Liver (tissue), 9 donors: ENCODE measurements around the gene POLG. TPM values are rescaled to one million over a fixed set of nuclear protein-coding genes. Genes with fewer than 3 reads are reported as not detected.

Experiments used
- DNase-seq: peaks from one replicate; pipeline ENCODE4 v3.0.0-alpha.2; 2017; ENCODE audit warnings: low spot score
- H3K27ac ChIP-seq, 2 donors: one replicate each; pipeline ENCODE4 v1.7.0; 2013; ENCODE audit warnings: inconsistent platforms in 2 of 2, low read length in 2 of 2, control low read depth in 1 of 2, low read depth in 1 of 2, mild to moderate bottlenecking in 1 of 2
- H3K27me3 ChIP-seq, 4 donors: one replicate each; pipeline versions ENCODE4 v1.6.1 to v1.7.0; 2013; ENCODE audit warnings: low read length in 3 of 4, inconsistent platforms in 1 of 4, mild to moderate bottlenecking in 1 of 4, moderate library complexity in 1 of 4; ENCODE audit not compliant: control insufficient read depth in 4 of 4, insufficient read depth in 4 of 4
- H3K36me3 ChIP-seq, 4 donors: one replicate each; pipeline versions ENCODE4 v1.6.1 to v1.7.0; 2013; ENCODE audit warnings: low read length in 3 of 4, mild to moderate bottlenecking in 3 of 4, low read depth in 1 of 4, moderate library complexity in 1 of 4; ENCODE audit not compliant: control insufficient read depth in 4 of 4, insufficient read depth in 3 of 4
- H3K4me1 ChIP-seq, 4 donors: one replicate each; pipeline versions ENCODE4 v1.6.1 to v1.7.0; 2013; ENCODE audit warnings: low read length in 3 of 4, mild to moderate bottlenecking in 3 of 4, moderate library complexity in 1 of 4; ENCODE audit not compliant: control insufficient read depth in 4 of 4, insufficient read depth in 4 of 4
- H3K4me3 ChIP-seq, 3 donors: one replicate each; pipeline versions ENCODE4 v1.6.1 to v1.7.0; 2013; ENCODE audit warnings: low read length in 3 of 3, control low read depth in 1 of 3, low read depth in 1 of 3, mild to moderate bottlenecking in 1 of 3
- H3K9ac ChIP-seq, 2 donors: one replicate each; pipeline ENCODE4 v1.7.0; 2013; ENCODE audit warnings: low read length in 2 of 2, mild to moderate bottlenecking in 2 of 2, moderate library complexity in 2 of 2, control low read depth in 1 of 2, low read depth in 1 of 2
- H3K9me3 ChIP-seq, 4 donors: one replicate each; pipeline versions ENCODE4 v1.6.1 to v1.7.0; 2013; ENCODE audit warnings: low read length in 3 of 4; ENCODE audit not compliant: control insufficient read depth in 4 of 4
- FOXA2 ChIP-seq: IDR thresholded peaks from 2 replicates; pipeline ENCODE4 v1.6.1; 2016; ENCODE audit warnings: antibody characterized with exemption
- GABPA ChIP-seq, 2 donors: IDR thresholded peaks in 1 of 2; conservative IDR thresholded peaks in 1 of 2; 2 replicates each; pipeline ENCODE4 v1.6.1; 2016; ENCODE audit warnings: antibody characterized with exemption in 2 of 2, mild to moderate bottlenecking in 1 of 2, moderate library complexity in 1 of 2
- JUND ChIP-seq, 2 donors: IDR thresholded peaks; 2 replicates each; pipeline ENCODE4 v1.6.1; 2016; ENCODE audit warnings: antibody characterized with exemption in 2 of 2
- RAD21 ChIP-seq, 2 donors: IDR thresholded peaks; 2 replicates each; pipeline ENCODE4 v1.6.1; 2016; ENCODE audit warnings: antibody characterized with exemption in 2 of 2, mild to moderate bottlenecking in 2 of 2
- RXRA ChIP-seq, 2 donors: IDR thresholded peaks; 2 replicates each; pipeline ENCODE4 v1.6.1; 2017 to 2018; ENCODE audit warnings: antibody characterized with exemption in 2 of 2, mild to moderate bottlenecking in 1 of 2
- TAF1 ChIP-seq: conservative IDR thresholded peaks from 2 replicates; pipeline ENCODE4 v1.6.1; 2016; ENCODE audit warnings: antibody characterized with exemption, mild to moderate bottlenecking
- YY1 ChIP-seq: IDR thresholded peaks from 2 replicates; pipeline ENCODE4 v1.6.1; 2016; ENCODE audit warnings: antibody characterized with exemption, mild to moderate bottlenecking
- WGBS: extraction: QIAGEN DNeasy Blood & Tissue Kit; methylation state at CpG from one replicate; pipeline ENCODE4 v1.1.7; 2013; 5-methylcytosine and 5-hydroxymethylcytosine counted together
- polyA plus RNA-seq, 2 donors: library from polyadenylated mRNA; stranded (reverse) in 1 of 2; unstranded in 1 of 2; fragments of 200-250 nt in 1 of 2; fragments of >200 nt in 1 of 2; fragmentation: Nextera tagmentation in 1 of 2; extraction: Ambion mirVana in 1 of 2; gene quantifications; one replicate each; pipeline versions ENCODE4 v1.2.1 to v1.2.3, GENCODE V29; 2013 to 2015
- total RNA-seq, 2 donors: library from RNA; depleted of rRNA; stranded (reverse); fragments of >200 nt; gene quantifications; one replicate each; pipeline ENCODE4 v1.2.3, GENCODE V29; 2014
- TF ChIP-seq, protein P1 (sequence below): IDR thresholded peaks from 2 replicates; pipeline ENCODE4 v1.6.1; 2016; ENCODE audit warnings: antibody characterized with exemption
- TF ChIP-seq, protein P2 (sequence below): IDR thresholded peaks from 2 replicates; pipeline ENCODE4 v1.6.1; 2016; ENCODE audit warnings: antibody characterized with exemption
- TF ChIP-seq, protein P3 (sequence below): fragments of 150-350 bp; IDR thresholded peaks from 2 replicates; pipeline ENCODE4 v1.5.1; 2017; ENCODE audit warnings: improper control_type of control experiment, low read depth, low read length; ENCODE audit not compliant: missing input control
- TF ChIP-seq, protein P4 (sequence below): IDR thresholded peaks from 2 replicates; pipeline ENCODE4 v1.6.1; 2016; ENCODE audit warnings: antibody characterized with exemption
- donor health status: healthy.
- donor health status: healthy.
- donor health status: healthy.
- donor health status: healthy.
- donor health status: healthy.

Gene POLG
- total and polyA plus RNA-seq, 4 donors = 15.2 to 53.1 (median 31.4) TPM

DNA sequence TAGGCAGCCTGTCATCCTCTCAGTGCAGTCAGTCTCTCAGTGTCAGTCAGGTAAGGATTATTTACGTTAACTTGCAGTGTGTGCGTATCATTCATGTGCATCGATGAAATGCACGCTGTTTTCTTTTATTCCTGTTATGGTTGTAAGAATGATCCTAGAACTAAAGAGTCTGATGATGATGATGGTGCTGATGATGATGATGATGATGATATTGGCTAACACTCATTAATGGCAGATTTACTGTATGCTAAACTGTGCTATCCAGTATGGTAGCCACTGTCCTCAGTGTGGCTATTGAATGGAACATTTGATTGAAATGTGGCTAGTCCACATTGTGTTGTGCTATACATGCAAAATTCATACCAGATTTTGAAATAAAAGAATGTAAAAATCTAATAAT is 51.4 kb downstream of the POLG start:
- no peak overlapping the region for H3K9ac ChIP-seq
- TF ChIP-seq, protein P1, sequence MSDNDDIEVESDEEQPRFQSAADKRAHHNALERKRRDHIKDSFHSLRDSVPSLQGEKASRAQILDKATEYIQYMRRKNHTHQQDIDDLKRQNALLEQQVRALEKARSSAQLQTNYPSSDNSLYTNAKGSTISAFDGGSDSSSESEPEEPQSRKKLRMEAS = no peak
- TF ChIP-seq, protein P2, sequence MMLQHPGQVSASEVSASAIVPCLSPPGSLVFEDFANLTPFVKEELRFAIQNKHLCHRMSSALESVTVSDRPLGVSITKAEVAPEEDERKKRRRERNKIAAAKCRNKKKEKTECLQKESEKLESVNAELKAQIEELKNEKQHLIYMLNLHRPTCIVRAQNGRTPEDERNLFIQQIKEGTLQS = no peak
- TF ChIP-seq, protein P3, sequence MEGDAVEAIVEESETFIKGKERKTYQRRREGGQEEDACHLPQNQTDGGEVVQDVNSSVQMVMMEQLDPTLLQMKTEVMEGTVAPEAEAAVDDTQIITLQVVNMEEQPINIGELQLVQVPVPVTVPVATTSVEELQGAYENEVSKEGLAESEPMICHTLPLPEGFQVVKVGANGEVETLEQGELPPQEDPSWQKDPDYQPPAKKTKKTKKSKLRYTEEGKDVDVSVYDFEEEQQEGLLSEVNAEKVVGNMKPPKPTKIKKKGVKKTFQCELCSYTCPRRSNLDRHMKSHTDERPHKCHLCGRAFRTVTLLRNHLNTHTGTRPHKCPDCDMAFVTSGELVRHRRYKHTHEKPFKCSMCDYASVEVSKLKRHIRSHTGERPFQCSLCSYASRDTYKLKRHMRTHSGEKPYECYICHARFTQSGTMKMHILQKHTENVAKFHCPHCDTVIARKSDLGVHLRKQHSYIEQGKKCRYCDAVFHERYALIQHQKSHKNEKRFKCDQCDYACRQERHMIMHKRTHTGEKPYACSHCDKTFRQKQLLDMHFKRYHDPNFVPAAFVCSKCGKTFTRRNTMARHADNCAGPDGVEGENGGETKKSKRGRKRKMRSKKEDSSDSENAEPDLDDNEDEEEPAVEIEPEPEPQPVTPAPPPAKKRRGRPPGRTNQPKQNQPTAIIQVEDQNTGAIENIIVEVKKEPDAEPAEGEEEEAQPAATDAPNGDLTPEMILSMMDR = no peak
- TF ChIP-seq FOXA2 (no peak), YY1 (no peak)
- H3K27ac ChIP-seq = no peak overlapping the region
- no peaks in the 10 kb centered on the region for H3K36me3 ChIP-seq
- H3K9me3 ChIP-seq = no peaks in the 10 kb centered on the region
- H3K4me3 ChIP-seq = no peak overlapping the region
- no peak for DNase-seq
- 98% methylated on average over 4 of the region's 4 CpGs for WGBS
- H3K27me3 ChIP-seq = no peaks in the 10 kb centered on the region
- H3K4me1 ChIP-seq = no peaks in the 10 kb centered on the region

DNA sequence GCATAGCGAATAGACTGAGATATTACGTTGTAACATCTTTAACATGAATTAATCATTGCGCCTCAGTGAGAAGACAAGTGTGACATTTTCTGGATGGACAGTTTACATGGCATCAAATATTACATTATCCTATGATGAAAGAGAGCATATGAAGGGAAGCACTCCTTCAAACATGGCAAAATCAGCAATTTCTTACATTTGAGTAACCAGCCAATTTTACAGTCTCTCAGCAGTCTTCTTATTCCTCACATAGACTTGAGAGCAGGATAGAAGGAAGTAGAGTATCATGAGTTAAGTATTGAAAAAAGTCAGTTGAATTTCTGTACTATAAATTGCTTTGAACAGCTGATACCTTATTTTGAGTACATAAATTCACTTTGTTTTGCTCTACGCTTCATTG is 52.0 kb downstream of the POLG start:
- TF ChIP-seq, protein P2 = no peak
- no peak for TF ChIP-seq GABPA (IDR thresholded peaks at IDR 0.05 in 1 of 2, conservative IDR thresholded peaks at IDR 0.05 in 1 of 2)
- TF ChIP-seq RXRA (IDR thresholded peaks at IDR 0.05) = no peak
- TF ChIP-seq, protein P3 = no peak
- no peak for TF ChIP-seq JUND (IDR thresholded peaks at IDR 0.05)
- no peak for TF ChIP-seq RAD21 (IDR thresholded peaks at IDR 0.05)
- TF ChIP-seq TAF1 = no peak
- TF ChIP-seq, protein P4, sequence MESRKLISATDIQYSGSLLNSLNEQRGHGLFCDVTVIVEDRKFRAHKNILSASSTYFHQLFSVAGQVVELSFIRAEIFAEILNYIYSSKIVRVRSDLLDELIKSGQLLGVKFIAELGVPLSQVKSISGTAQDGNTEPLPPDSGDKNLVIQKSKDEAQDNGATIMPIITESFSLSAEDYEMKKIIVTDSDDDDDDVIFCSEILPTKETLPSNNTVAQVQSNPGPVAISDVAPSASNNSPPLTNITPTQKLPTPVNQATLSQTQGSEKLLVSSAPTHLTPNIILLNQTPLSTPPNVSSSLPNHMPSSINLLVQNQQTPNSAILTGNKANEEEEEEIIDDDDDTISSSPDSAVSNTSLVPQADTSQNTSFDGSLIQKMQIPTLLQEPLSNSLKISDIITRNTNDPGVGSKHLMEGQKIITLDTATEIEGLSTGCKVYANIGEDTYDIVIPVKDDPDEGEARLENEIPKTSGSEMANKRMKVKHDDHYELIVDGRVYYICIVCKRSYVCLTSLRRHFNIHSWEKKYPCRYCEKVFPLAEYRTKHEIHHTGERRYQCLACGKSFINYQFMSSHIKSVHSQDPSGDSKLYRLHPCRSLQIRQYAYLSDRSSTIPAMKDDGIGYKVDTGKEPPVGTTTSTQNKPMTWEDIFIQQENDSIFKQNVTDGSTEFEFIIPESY = no peak
- Histone ChIP-seq H3K4me1 (no peaks in the 10 kb centered on the region), H3K9me3 (no peaks in the 10 kb centered on the region), H3K9ac (no peak overlapping the region), H3K27me3 (no peaks in the 10 kb centered on the region), H3K36me3 (no peaks in the 10 kb centered on the region), H3K27ac (no peak overlapping the region), H3K4me3 (no peak overlapping the region)
- DNase-seq = no peak
- 98% methylated on average over 4 of the region's 4 CpGs for WGBS
